ENCODE data around the gene CACNG6.

GRCh38 chr19:53992211-53992610, 774 bp downstream of the CACNG6 start:
- TF ChIP-seq CTCF (IDR thresholded peaks at IDR 0.05), result no peak
- no peak for TF ChIP-seq EZH2phosphoT487 (IDR thresholded peaks at IDR 0.05)
